ENCODE measurements around the gene SRD5A1.

- TF ChIP-seq GATA2 (IDR thresholded peaks at IDR 0.05; ENCODE audit: low read depth, low read length) (no peak), GATA3 (IDR thresholded peaks at IDR 0.05; ENCODE audit: low read depth, low read length) (no peak)
Observed at GRCh38 chr5:6649681-6650080, 16.4 kb downstream of the SRD5A1 start.

Measured in SH-SY5Y (cell line).